ENCODE measurements around the gene TPST2. TPM values are rescaled to one million over a fixed set of nuclear protein-coding genes. Genes with fewer than 3 reads are reported as not detected.

TPST2 gene
- total RNA-seq, 4 donors from 2014 or later = 44.5 to 59.4 (median 51.9) TPM

DNA sequence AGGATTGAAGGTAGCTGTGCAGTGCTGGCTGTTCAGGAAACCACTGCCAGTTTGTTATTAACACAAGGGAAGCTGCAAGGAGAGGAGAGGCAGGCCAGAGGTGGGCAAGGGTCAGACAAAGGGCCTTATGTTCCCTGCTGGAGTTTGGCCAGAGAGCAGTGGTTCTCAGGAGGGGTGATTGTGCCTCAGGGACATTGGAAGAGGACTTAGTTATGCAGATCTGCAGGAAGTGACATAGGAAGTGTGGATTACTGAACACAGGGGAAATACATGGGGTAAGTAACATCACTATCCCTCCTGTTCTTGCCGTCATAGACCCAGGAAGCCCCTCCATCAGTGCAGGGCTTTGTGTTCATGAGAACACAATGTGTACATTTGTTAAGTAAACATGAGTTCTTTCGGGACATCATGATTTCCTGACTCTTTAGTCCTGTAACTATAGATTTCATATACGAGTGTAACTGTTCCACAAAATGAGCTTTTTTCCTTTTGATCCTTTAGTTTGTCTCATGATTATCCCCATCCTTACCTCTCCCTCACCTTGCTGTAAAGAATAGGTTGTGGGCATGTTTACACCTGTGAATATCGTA, 100.4 kb downstream of the TPST2 start:
- no peaks in the 10 kb centered on the region for H3K27me3 ChIP-seq
- H3K4me1 ChIP-seq = peaks cover 25% of the 10 kb centered on the region
- no peak for DNase-seq (ENCODE audit: low spot score in 2 of 2)
- no peak overlapping the region for H3K27ac ChIP-seq
- no peaks in the 10 kb centered on the region for H3K9me3 ChIP-seq
- H3K36me3 ChIP-seq = peaks cover 72% of the 10 kb centered on the region
- no peak overlapping the region for H3K4me3 ChIP-seq
- WGBS = 82% methylated on average over 4 of the region's 4 CpGs
- no peak for TF ChIP-seq POLR2A (IDR thresholded peaks at IDR 0.05)
- no peak for TF ChIP-seq POLR2AphosphoS5 (IDR thresholded peaks at IDR 0.05)
- TF ChIP-seq EP300 (IDR thresholded peaks at IDR 0.05) = no peak
- TF ChIP-seq, protein P1, sequence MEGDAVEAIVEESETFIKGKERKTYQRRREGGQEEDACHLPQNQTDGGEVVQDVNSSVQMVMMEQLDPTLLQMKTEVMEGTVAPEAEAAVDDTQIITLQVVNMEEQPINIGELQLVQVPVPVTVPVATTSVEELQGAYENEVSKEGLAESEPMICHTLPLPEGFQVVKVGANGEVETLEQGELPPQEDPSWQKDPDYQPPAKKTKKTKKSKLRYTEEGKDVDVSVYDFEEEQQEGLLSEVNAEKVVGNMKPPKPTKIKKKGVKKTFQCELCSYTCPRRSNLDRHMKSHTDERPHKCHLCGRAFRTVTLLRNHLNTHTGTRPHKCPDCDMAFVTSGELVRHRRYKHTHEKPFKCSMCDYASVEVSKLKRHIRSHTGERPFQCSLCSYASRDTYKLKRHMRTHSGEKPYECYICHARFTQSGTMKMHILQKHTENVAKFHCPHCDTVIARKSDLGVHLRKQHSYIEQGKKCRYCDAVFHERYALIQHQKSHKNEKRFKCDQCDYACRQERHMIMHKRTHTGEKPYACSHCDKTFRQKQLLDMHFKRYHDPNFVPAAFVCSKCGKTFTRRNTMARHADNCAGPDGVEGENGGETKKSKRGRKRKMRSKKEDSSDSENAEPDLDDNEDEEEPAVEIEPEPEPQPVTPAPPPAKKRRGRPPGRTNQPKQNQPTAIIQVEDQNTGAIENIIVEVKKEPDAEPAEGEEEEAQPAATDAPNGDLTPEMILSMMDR (IDR thresholded peaks at IDR 0.05) = no peak

DNA sequence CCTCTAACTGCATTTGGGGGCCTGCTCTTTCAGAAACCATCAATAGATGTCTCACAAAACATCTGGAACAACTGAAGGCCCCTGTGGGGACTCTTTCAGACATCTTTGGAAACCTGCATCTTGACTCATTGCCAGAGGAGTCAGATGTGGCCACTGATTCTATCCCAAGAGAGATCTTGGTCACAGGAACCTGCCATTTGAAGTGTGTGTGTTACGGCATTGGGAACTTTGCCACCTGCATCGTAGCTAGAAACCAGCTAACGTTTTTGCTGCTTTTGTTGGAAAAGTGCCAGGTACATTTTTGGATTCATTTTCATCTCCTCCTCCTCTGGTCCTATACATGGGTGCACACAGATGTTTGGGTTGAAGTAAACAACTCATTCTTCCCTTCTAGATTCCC, 101.9 kb downstream of the TPST2 start:
- no peak for DNase-seq (ENCODE audit: low spot score in 2 of 2)
- 41% methylated on average over 3 of the region's 3 CpGs for WGBS
- Histone ChIP-seq H3K9me3 (no peaks in the 10 kb centered on the region), H3K4me3 (no peak overlapping the region), H3K27me3 (no peaks in the 10 kb centered on the region), H3K27ac (no peak overlapping the region), H3K36me3 (peaks cover 57% of the 10 kb centered on the region), H3K4me1 (peaks cover 29% of the 10 kb centered on the region)
- TF ChIP-seq POLR2AphosphoS5 (IDR thresholded peaks at IDR 0.05) = no peak
- TF ChIP-seq, protein P1 (IDR thresholded peaks at IDR 0.05) = no peak
- TF ChIP-seq EP300 (IDR thresholded peaks at IDR 0.05) = no peak
- TF ChIP-seq POLR2A (IDR thresholded peaks at IDR 0.05) = no peak

DNA sequence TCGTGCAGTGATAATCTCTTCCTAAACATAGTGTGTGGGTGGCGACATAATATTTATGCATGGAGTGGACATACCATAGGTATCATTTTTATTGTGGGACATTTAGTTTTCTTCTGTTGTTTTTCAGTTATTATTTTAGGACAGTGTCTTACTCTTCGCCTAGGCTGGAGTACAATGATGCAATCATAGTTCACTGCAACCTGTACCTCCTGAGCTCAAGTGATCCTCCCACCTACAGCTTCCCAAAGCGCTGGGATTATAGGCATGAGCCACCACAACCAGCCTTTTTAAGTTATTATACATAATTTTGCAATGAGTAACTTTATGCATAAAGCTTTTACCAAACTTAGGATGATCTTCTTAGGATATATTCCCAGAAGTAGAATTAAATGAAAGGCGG, 103.5 kb downstream of the TPST2 start:
- no peaks in the 10 kb centered on the region for H3K27me3 ChIP-seq
- H3K27ac ChIP-seq = no peak overlapping the region
- no peak for DNase-seq (ENCODE audit: low spot score in 2 of 2)
- 86% methylated on average over 5 of the region's 5 CpGs for WGBS
- peaks cover 36% of the 10 kb centered on the region for H3K4me1 ChIP-seq
- H3K36me3 ChIP-seq = peaks cover 41% of the 10 kb centered on the region
- H3K4me3 ChIP-seq = no peak overlapping the region
- H3K9me3 ChIP-seq = no peaks in the 10 kb centered on the region
- TF ChIP-seq, protein P1 (IDR thresholded peaks at IDR 0.05) = no peak

DNA sequence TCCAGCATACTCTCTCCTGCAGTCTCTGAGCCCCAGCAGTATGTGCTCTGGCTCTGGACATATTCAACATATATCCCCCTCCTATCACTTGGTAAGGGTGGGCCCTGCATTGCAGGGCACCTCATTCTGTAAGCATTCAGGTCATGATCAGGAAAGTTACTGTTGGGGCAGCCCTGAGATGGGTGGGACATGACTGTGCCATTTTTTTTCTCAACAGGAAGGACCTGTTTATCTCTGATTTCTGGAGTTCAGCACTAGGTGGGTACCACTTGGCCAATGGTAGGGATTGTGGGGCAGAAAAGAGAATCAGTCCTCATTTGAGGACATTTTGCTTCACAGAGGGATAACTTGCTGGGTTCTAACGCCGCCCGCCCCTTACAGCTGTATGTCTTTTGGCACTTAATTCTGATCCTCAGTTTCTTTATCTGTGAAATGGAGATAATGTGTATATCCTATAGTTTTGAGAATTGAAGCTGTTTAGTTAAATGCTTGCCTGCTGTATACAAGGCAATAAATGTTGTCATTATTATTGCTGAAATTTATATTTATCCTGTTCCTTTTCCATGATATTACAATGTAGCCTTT, 104.0 kb downstream of the TPST2 start:
- Histone ChIP-seq H3K27ac (no peak overlapping the region), H3K4me1 (peaks cover 41% of the 10 kb centered on the region), H3K27me3 (no peaks in the 10 kb centered on the region), H3K4me3 (no peak overlapping the region), H3K9me3 (no peaks in the 10 kb centered on the region), H3K36me3 (peaks cover 36% of the 10 kb centered on the region)
- 60% methylated on average over 3 of the region's 3 CpGs for WGBS
- TF ChIP-seq POLR2A (IDR thresholded peaks at IDR 0.05) = no peak
- TF ChIP-seq EP300 (IDR thresholded peaks at IDR 0.05) = no peak
- TF ChIP-seq POLR2AphosphoS5 (IDR thresholded peaks at IDR 0.05) = no peak
- TF ChIP-seq, protein P1 (IDR thresholded peaks at IDR 0.05) = no peak
- no peak for DNase-seq (ENCODE audit: low spot score in 2 of 2)

DNA sequence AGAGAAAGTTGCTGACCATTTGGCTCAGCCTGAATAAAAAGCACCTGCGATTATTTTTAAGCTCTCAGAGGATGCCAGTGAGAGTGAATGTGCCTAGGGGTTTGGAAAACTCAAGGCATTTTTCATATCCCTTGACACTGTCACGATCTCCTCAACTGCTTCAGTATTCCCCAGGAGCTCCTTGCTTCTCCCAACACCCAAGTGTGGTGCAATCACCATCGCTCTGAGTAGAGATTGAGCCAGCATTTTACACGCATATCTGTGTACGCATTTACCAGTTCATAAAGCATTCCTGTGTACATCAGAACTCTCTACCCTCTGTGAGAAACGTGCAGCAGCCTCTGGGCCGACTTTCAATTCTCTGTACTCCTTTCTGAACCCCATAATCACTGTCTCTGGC, 104.9 kb downstream of the TPST2 start:
- H3K4me3 ChIP-seq = peak overlapping the region; percentile 67
- no peaks in the 10 kb centered on the region for H3K27me3 ChIP-seq
- H3K4me1 ChIP-seq = peaks cover 50% of the 10 kb centered on the region
- DNase-seq (ENCODE audit: low spot score in 2 of 2) = no peak
- peaks cover 29% of the 10 kb centered on the region for H3K36me3 ChIP-seq
- peak overlapping the region; percentile 43 for H3K27ac ChIP-seq
- WGBS = 35% methylated on average over 7 of the region's 7 CpGs
- no peaks in the 10 kb centered on the region for H3K9me3 ChIP-seq
- no peak for TF ChIP-seq POLR2AphosphoS5 (IDR thresholded peaks at IDR 0.05)
- no peak for TF ChIP-seq EP300 (IDR thresholded peaks at IDR 0.05)

DNA sequence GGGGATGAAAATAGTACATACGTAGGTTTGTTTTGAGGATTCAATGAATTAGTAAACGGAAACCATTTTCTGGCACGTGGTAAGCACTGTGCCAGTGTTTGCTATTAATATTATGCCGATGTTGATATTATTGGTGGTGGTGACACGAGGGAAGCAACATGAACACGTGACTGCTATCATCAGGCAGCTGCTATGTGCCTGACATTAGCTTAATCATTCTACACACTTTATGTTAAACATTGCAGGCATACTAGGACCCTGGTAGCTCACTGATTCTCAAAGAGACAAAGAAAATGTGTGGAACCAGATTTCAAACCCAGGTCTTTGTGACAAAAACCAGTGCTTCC, 105.6 kb downstream of the TPST2 start:
- peaks cover 57% of the 10 kb centered on the region for H3K4me1 ChIP-seq
- no peak for DNase-seq (ENCODE audit: low spot score in 2 of 2)
- WGBS = 5% methylated on average over 6 of the region's 6 CpGs
- H3K36me3 ChIP-seq = peaks cover 23% of the 10 kb centered on the region
- H3K27ac ChIP-seq = peak overlapping the region; percentile 95
- no peaks in the 10 kb centered on the region for H3K9me3 ChIP-seq
- TF ChIP-seq POLR2A (IDR thresholded peaks at IDR 0.05) (no peak), POLR2AphosphoS5 (IDR thresholded peaks at IDR 0.05) (no peak), EP300 (IDR thresholded peaks at IDR 0.05) (no peak)
- TF ChIP-seq, protein P1 (IDR thresholded peaks at IDR 0.05) = no peak
- peak overlapping the region; percentile 67 for H3K4me3 ChIP-seq
- H3K27me3 ChIP-seq = no peaks in the 10 kb centered on the region
